Suprapubic skin (tissue), 4 donors: ENCODE data around the gene SHANK3. TPM values are rescaled to one million over a fixed set of nuclear protein-coding genes. Genes with fewer than 3 reads are reported as not detected.

Source experiments
- DNase-seq, 2 donors: peaks; one replicate each; pipeline ENCODE4 v3.0.0-alpha.2; 2019; ENCODE audit warnings: low spot score in 2 of 2
- H3K27ac ChIP-seq: fragments of 200-600 bp; sonication (generic); one replicate; pipeline ENCODE4 v1.5.1; 2019
- H3K27me3 ChIP-seq: fragments of 200-600 bp; sonication (generic); one replicate; pipeline ENCODE4 v1.5.1; 2019
- H3K36me3 ChIP-seq: fragments of 200-600 bp; sonication (generic); one replicate; pipeline ENCODE4 v1.5.1; 2019
- H3K4me1 ChIP-seq: fragments of 200-600 bp; sonication (generic); one replicate; pipeline ENCODE4 v1.5.1; 2019
- H3K4me3 ChIP-seq: fragments of 200-600 bp; sonication (generic); one replicate; pipeline ENCODE4 v1.5.1; 2019; ENCODE audit warnings: mild to moderate bottlenecking
- H3K9me3 ChIP-seq: fragments of 200-600 bp; sonication (generic); one replicate; pipeline ENCODE4 v1.5.1; 2019
- CTCF ChIP-seq, 2 donors: fragments of 200-600 bp in 1 of 2; fragments of 450-650 bp in 1 of 2; sonication (generic) in 1 of 2; IDR thresholded peaks; one replicate each; pipeline ENCODE4 v1.5.1; 2016 to 2019; ENCODE audit warnings: antibody characterized with exemption in 2 of 2, mild to moderate bottlenecking in 1 of 2, moderate library complexity in 1 of 2
- EP300 ChIP-seq: sonication (generic); formaldehyde crosslinking; IDR thresholded peaks from one replicate; pipeline ENCODE4 v1.6.1; 2017; ENCODE audit warnings: antibody characterized with exemption
- POLR2A ChIP-seq, 2 donors: fragments of 450-650 bp; IDR thresholded peaks; one replicate each; pipeline ENCODE4 v1.6.1; 2017; ENCODE audit warnings: antibody characterized with exemption in 2 of 2, mild to moderate bottlenecking in 2 of 2, moderate library complexity in 2 of 2
- POLR2AphosphoS5 ChIP-seq, 3 donors: sonication (generic); formaldehyde crosslinking; IDR thresholded peaks; one replicate each; pipeline ENCODE4 v1.6.1; 2017; ENCODE audit warnings: antibody characterized with exemption in 3 of 3
- WGBS: methylation state at CpG from one replicate; pipeline ENCODE4 v1.1.5; 2018; 5-methylcytosine and 5-hydroxymethylcytosine counted together
- total RNA-seq, 4 donors: library from RNA; depleted of rRNA; stranded (reverse); fragments of >200 nt; gene quantifications; one replicate each; pipeline ENCODE4 v1.1.0, GENCODE V29; 2016

Gene SHANK3
- total RNA-seq, 4 donors from 2014 or later: 2.9 to 15.9 (median 9.5) TPM

- WGBS: 91% methylated on average over 16 of the region's 17 CpGs
- no peak overlapping the region for H3K27ac ChIP-seq
- peak in 1 of 2 donors; percentile 52 for DNase-seq
- TF ChIP-seq POLR2A (IDR thresholded peaks at IDR 0.05): no peak
- no peak for TF ChIP-seq CTCF (IDR thresholded peaks at IDR 0.05)
- H3K4me1 ChIP-seq: peaks cover 21% of the 10 kb centered on the region
- H3K9me3 ChIP-seq: no peaks in the 10 kb centered on the region
- H3K4me3 ChIP-seq: peak overlapping the region; percentile 56
- H3K36me3 ChIP-seq: peaks cover 6% of the 10 kb centered on the region
- H3K27me3 ChIP-seq: peaks cover 20% of the 10 kb centered on the region
Measured at GRCh38 chr22:50678218-50678650, 5.6 kb downstream of the SHANK3 start.

DNA sequence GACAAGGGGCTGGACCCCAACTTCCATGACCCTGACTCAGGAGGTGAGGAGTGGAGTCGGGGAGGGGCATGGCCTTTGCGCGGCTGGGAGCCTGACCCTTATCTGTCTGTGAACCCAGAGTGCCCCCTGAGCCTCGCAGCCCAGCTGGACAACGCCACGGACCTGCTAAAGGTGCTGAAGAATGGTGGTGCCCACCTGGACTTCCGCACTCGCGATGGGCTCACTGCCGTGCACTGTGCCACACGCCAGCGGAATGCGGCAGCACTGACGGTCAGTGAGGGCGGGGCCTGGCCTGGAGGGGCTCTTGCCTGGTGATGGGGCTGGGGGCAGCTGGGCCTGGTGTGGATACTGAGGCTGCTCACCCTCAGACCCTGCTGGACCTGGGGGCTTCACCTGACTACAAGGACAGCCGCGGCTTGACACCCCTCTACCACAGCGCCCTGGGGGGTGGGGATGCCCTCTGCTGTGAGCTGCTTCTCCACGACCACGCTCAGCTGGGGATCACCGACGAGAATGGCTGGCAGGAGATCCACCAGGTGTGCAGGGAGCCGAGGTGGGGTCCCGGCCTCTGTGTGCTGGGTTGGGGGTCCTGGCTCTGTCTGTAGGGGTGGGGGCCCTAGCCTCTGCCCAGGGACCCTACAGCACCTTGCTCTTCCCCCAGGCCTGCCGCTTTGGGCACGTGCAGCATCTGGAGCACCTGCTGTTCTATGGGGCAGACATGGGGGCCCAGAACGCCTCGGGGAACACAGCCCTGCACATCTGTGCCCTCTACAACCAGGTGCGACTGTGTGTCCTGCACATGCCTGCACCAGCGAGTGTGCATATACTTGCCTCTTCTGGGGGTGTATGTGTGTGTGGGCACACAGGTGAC, 6.3 kb downstream of the SHANK3 start:
- Histone ChIP-seq H3K4me1 (peaks cover 14% of the 10 kb centered on the region), H3K4me3 (peak overlapping the region; percentile 56), H3K27ac (no peak overlapping the region), H3K9me3 (no peaks in the 10 kb centered on the region), H3K27me3 (peaks cover 13% of the 10 kb centered on the region), H3K36me3 (peaks cover 6% of the 10 kb centered on the region)
- DNase-seq: peak in 1 of 2 donors; percentile 76
- WGBS: 89% methylated on average over 5 of the region's 30 CpGs
- TF ChIP-seq CTCF (IDR thresholded peaks at IDR 0.05) (no peak), POLR2A (IDR thresholded peaks at IDR 0.05) (no peak), EP300 (no peak), POLR2AphosphoS5 (IDR thresholded peaks at IDR 0.05) (no peak)

DNA sequence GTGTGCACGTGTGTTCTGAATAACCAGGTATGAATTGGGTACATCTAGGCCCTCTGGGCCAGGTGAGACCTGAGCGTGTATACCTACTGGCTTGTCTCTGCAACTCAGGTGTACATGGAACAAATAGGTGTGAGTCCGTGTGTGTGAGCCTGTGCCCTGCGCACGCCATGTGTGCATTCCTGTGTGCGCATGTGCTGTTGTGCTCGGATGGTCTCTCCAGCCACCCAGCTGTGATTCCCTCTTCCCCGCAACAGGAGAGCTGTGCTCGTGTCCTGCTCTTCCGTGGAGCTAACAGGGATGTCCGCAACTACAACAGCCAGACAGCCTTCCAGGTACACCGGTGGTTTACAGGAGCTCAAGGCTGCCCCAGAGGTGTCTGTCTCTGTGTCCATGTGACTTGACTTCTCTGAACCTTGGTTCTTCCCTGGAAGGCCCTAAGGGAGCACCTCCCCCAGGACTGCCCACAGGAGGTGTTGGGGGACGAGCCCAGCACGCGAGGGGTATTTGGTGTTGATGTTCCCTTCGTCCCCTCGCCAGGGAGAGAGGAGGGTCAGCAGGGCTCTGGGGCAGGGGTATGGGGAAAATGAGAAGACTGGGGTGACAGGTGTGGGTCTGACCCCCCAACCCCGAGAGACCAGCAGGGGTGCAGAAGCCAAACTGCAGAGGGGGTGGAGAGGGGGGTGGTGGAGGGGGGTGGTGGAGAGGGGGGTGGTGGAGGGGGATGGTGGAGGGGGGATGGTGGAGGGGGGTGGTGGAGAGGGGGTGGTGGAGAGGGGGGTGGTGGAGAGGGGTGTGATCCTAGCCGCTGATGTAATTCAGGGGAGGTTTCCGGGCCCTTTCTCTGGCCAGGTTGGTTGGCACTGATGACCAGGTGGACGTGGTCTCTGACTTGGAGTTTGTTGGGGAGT, 10.7 kb downstream of the SHANK3 start:
- Histone ChIP-seq H3K4me3 (no peak overlapping the region), H3K4me1 (no peaks in the 10 kb centered on the region), H3K27ac (no peak overlapping the region), H3K27me3 (peaks cover 3% of the 10 kb centered on the region), H3K36me3 (peaks cover 6% of the 10 kb centered on the region), H3K9me3 (no peaks in the 10 kb centered on the region)
- DNase-seq: no peak
- TF ChIP-seq POLR2A (IDR thresholded peaks at IDR 0.05) (no peak), POLR2AphosphoS5 (IDR thresholded peaks at IDR 0.05) (no peak), CTCF (IDR thresholded peaks at IDR 0.05) (no peak), EP300 (no peak)
- WGBS: 86% methylated on average over 13 of the region's 21 CpGs

DNA sequence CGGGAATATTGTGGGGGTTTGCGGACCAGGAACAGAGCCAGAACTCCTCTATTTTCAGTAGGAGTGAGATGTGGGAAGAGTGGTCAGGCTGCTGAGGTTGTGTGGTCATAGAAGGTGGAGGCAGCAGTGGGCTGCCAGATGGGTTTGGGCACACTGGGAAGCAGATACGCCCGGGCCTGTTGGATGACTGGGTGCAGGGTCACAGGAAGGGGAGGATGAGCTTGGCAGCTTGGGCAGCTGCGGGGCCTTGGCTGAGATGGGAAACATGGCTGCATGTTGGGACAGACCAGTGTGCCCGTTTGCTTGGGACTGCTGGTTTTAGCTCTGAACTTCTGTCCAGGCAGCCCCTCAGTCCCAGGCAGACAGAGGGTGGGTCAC, 11.4 kb downstream of the SHANK3 start:
- H3K4me3 ChIP-seq: no peak overlapping the region
- no peak for DNase-seq
- WGBS: 69% methylated on average over 5 of the region's 6 CpGs

More for the DNA sequence above, 11.4 kb downstream of the SHANK3 start:
- H3K27me3 ChIP-seq: peaks cover 7% of the 10 kb centered on the region
- TF ChIP-seq POLR2A (IDR thresholded peaks at IDR 0.05) (no peak), EP300 (no peak), CTCF (IDR thresholded peaks at IDR 0.05) (no peak), POLR2AphosphoS5 (IDR thresholded peaks at IDR 0.05) (no peak)
- H3K4me1 ChIP-seq: no peaks in the 10 kb centered on the region
- H3K27ac ChIP-seq: no peak overlapping the region
- H3K9me3 ChIP-seq: no peaks in the 10 kb centered on the region
- H3K36me3 ChIP-seq: peaks cover 4% of the 10 kb centered on the region
